GM23248 (cell line): ENCODE results near the gene ERAS.

Experiments
- EZH2 ChIP-seq: fragments of 200-600 bp; sonication (generic); IDR thresholded peaks from 2 replicates; pipeline ENCODE4 v1.6.1; 2018; ENCODE audit warnings: antibody characterized with exemption, mild to moderate bottlenecking; ENCODE audit not compliant: insufficient read depth, poor library complexity, severe bottlenecking
- EZH2phosphoT487 ChIP-seq: fragments of 200-600 bp; sonication (generic); IDR thresholded peaks from 2 replicates; pipeline ENCODE4 v1.6.1; 2018; ENCODE audit warnings: antibody characterized with exemption, moderate library complexity, mild to moderate bottlenecking, low read depth; ENCODE audit not compliant: insufficient read depth

- TF ChIP-seq EZH2 (no peak), EZH2phosphoT487 (no peak)
These were observed 34.1 kb upstream of the ERAS start for GRCh38 chrX:48792219-48792618.
